DND-41 (cell line): ENCODE results near the gene ASPDH.

Source experiments
- CTCF ChIP-seq: IDR thresholded peaks from 2 replicates; pipeline ENCODE4 v1.5.1; 2012; ENCODE audit warnings: borderline replicate concordance, low read length, moderate library complexity, mild to moderate bottlenecking; ENCODE audit not compliant: poor library complexity, severe bottlenecking; ENCODE audit errors: extremely low read depth
- EZH2 ChIP-seq: IDR thresholded peaks from 3 replicates; pipeline ENCODE4 v1.6.1; 2012; ENCODE audit warnings: borderline replicate concordance, low read depth, mild to moderate bottlenecking, moderate library complexity, low read length, inconsistent platforms; ENCODE audit not compliant: severe bottlenecking

- TF ChIP-seq CTCF (no peak), EZH2 (no peak)
Observed at GRCh38 chr19:50475736-50476223, 37.9 kb downstream of the ASPDH start.
